Nephron progenitor cell (in vitro differentiated cells): ENCODE measurements around the gene SSC4D.
"Not testable (repeated sequence)": the region's sequence is repeated elsewhere in the genome, so short reads cannot be mapped to it uniquely, and the experiment has no call there.

Source experiments
- DNase-seq: peaks from one replicate; pipeline ENCODE4 v3.0.0; 2021
- H3K27ac Mint-ChIP-seq: 2 replicates; pipeline ENCODE4 v1.8.0; 2021; ENCODE audit warnings: mild to moderate bottlenecking, moderate library complexity, mixed read lengths
- H3K27me3 Mint-ChIP-seq: 2 replicates; pipeline ENCODE4 v1.8.0; 2021; ENCODE audit warnings: mild to moderate bottlenecking, low read depth, mixed read lengths; ENCODE audit not compliant: poor library complexity
- H3K36me3 Mint-ChIP-seq: 2 replicates; pipeline ENCODE4 v1.8.0; 2021; ENCODE audit warnings: low read depth, mixed read lengths
- H3K4me1 Mint-ChIP-seq: 2 replicates; pipeline ENCODE4 v1.8.0; 2021; ENCODE audit warnings: mixed read lengths
- H3K4me3 Mint-ChIP-seq: 2 replicates; pipeline ENCODE4 v1.8.0; 2021; ENCODE audit warnings: mild to moderate bottlenecking, moderate library complexity, mixed read lengths
- H3K9me3 Mint-ChIP-seq: 2 replicates; pipeline ENCODE4 v1.8.0; 2021; ENCODE audit warnings: mild to moderate bottlenecking, moderate library complexity, mixed read lengths
- TF ChIP-seq, protein P1 (sequence below): fragments of 200-600 bp; sonication (generic); IDR thresholded peaks from 2 replicates; pipeline ENCODE4 v1.5.0; 2021; ENCODE audit warnings: antibody characterized with exemption

SSC4D gene

GRCh38 chr7:76412249-76412648 lies 2.8 kb upstream of the SSC4D start:
- peaks cover 27% of the 10 kb centered on the region for H3K4me1 Mint-ChIP-seq
- peaks cover 12% of the 10 kb centered on the region for H3K27me3 Mint-ChIP-seq
- H3K4me3 Mint-ChIP-seq: no peak overlapping the region
- H3K36me3 Mint-ChIP-seq: no peaks in the 10 kb centered on the region
- DNase-seq: no peak
- TF ChIP-seq, protein P1, sequence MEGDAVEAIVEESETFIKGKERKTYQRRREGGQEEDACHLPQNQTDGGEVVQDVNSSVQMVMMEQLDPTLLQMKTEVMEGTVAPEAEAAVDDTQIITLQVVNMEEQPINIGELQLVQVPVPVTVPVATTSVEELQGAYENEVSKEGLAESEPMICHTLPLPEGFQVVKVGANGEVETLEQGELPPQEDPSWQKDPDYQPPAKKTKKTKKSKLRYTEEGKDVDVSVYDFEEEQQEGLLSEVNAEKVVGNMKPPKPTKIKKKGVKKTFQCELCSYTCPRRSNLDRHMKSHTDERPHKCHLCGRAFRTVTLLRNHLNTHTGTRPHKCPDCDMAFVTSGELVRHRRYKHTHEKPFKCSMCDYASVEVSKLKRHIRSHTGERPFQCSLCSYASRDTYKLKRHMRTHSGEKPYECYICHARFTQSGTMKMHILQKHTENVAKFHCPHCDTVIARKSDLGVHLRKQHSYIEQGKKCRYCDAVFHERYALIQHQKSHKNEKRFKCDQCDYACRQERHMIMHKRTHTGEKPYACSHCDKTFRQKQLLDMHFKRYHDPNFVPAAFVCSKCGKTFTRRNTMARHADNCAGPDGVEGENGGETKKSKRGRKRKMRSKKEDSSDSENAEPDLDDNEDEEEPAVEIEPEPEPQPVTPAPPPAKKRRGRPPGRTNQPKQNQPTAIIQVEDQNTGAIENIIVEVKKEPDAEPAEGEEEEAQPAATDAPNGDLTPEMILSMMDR: no peak
- H3K9me3 Mint-ChIP-seq: no peaks in the 10 kb centered on the region
- no peak overlapping the region for H3K27ac Mint-ChIP-seq

GRCh38 chr7:76411626-76412025 lies 2.1 kb upstream of the SSC4D start:
- TF ChIP-seq, protein P1: no peak
- Mint-ChIP-seq H3K27me3 (peaks cover 12% of the 10 kb centered on the region), H3K36me3 (no peaks in the 10 kb centered on the region), H3K27ac (no peak overlapping the region), H3K9me3 (no peaks in the 10 kb centered on the region), H3K4me3 (no peak overlapping the region), H3K4me1 (peaks cover 27% of the 10 kb centered on the region)
- no peak for DNase-seq

DNA sequence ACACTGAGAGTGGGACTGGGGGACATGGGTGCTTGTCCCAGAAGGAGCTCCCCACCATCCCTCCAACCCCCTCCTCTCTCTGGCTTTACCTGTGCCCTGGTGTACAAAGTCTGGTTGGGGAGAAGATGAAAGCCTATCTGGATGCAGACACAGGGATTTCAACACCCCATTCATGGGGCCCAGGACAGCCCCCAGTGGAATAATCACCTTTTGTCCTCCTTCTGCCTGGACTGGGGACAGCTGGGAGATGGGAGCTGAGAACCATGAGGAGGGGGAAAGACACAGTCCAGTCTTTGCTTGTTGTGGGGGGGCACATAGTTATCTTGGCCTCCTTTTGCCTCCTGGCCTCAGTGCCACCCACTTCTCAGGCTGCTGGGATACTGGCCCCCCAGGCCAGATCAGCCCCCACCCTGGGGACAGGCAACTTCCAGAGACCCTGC lies 1.4 kb downstream of the SSC4D start:
- H3K27me3 Mint-ChIP-seq: peaks cover 7% of the 10 kb centered on the region
- no peak for DNase-seq
- H3K4me1 Mint-ChIP-seq: peaks cover 33% of the 10 kb centered on the region
- H3K27ac Mint-ChIP-seq: peak overlapping the region; percentile 84
- H3K4me3 Mint-ChIP-seq: peak overlapping the region; percentile 87
- no peaks in the 10 kb centered on the region for H3K9me3 Mint-ChIP-seq
- H3K36me3 Mint-ChIP-seq: peaks cover 5% of the 10 kb centered on the region
- TF ChIP-seq, protein P1: no peak

GRCh38 chr7:76407718-76408117 lies 1.8 kb downstream of the SSC4D start:
- TF ChIP-seq, protein P1: no peak
- H3K9me3 Mint-ChIP-seq: no peaks in the 10 kb centered on the region
- peak overlapping the region; percentile 87 for H3K4me3 Mint-ChIP-seq
- H3K27ac Mint-ChIP-seq: peak overlapping the region; percentile 84
- peaks cover 4% of the 10 kb centered on the region for H3K27me3 Mint-ChIP-seq
- DNase-seq: no peak
- H3K36me3 Mint-ChIP-seq: peaks cover 5% of the 10 kb centered on the region
- H3K4me1 Mint-ChIP-seq: peaks cover 33% of the 10 kb centered on the region

GRCh38 chr7:76405738-76406137 lies 3.8 kb downstream of the SSC4D start:
- peaks cover 2% of the 10 kb centered on the region for H3K27me3 Mint-ChIP-seq
- TF ChIP-seq, protein P1: no peak
- peaks cover 5% of the 10 kb centered on the region for H3K36me3 Mint-ChIP-seq
- H3K27ac Mint-ChIP-seq: no peak overlapping the region
- no peak for DNase-seq
- no peak overlapping the region for H3K4me3 Mint-ChIP-seq
- H3K9me3 Mint-ChIP-seq: no peaks in the 10 kb centered on the region
- H3K4me1 Mint-ChIP-seq: peaks cover 29% of the 10 kb centered on the region

DNA sequence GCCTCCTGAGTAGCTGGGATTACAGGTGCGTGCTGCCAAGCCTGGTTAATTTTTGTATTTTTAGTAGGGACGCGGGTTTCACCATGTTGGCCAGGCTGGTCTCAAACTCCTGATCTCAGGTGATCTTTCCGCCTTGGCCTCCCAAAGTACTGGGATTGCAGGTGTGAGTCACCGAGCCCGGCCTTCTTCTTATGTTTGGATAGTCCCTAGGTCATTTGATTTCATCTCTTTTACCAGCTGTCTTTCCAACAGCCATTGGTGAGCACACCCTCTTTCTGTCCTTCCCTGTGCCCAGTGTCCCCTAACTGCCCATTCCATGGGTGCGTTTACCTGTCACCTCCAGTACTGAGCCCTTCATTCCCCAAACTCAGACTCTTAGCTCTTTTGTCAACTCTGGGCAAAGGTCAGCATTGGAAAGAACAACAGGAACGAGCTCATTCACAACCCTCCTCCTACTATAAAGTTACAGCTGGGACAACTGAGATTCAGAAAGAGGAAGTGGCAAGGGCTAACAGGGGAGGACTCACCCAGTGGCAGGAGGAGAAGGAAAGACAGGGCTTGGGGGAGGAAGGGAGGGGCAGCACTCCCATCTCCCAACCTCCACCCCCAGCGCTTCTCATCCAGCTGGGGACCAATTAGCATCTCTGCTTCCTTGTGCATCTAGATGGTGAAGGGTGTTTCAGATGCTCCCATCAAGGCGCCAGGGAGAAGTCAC lies 5.6 kb downstream of the SSC4D start:
- no peak overlapping the region for H3K4me3 Mint-ChIP-seq
- H3K36me3 Mint-ChIP-seq: peaks cover 5% of the 10 kb centered on the region
- no peak for DNase-seq
- H3K27ac Mint-ChIP-seq: peak overlapping the region; percentile 49
- TF ChIP-seq, protein P1: no peak
- no peaks in the 10 kb centered on the region for H3K9me3 Mint-ChIP-seq
- H3K27me3 Mint-ChIP-seq: peaks cover 2% of the 10 kb centered on the region
- H3K4me1 Mint-ChIP-seq: peaks cover 22% of the 10 kb centered on the region

DNA sequence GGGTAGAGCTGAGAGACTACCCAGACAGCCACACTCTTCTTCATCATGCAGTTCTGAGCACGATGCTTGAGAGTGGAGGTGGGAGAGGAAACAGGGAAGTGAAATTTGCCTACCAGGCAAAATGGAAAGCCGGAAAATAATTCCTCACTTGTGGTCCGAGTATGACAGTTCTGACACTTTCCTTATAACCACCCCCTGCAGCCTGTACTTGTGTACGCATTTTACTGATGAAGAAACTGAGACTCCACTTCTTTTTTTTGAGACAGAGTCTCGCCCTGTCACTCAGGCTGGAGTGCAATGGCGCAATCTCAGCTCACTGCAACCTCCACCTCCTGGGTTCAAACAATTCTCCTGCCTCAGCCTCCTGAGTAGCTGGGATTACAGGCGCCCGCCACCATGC lies 6.4 kb downstream of the SSC4D start:
- not testable (repeated sequence) for DNase-seq, H3K27ac Mint-ChIP-seq, H3K36me3 Mint-ChIP-seq, H3K9me3 Mint-ChIP-seq, H3K27me3 Mint-ChIP-seq, H3K4me3 Mint-ChIP-seq
- peaks cover 15% of the 10 kb centered on the region for H3K4me1 Mint-ChIP-seq
